HepG2 (cell line): ENCODE measurements around the gene FGF1. TPM values are rescaled to one million over a fixed set of nuclear protein-coding genes. Genes with fewer than 3 reads are reported as not detected.

Experiments
- ATAC-seq: fragments of 200-7000 bp; cut with Tn5 transposase; 3 replicates; pipeline ENCODE4 v1.9.1; 2020; ENCODE audit warnings: mild to moderate bottlenecking, moderate library complexity
- BruUV-seq: library from RNA; stranded (reverse); fragments of 400-500 nt; replicated peaks from 2 replicates; lab custom pipeline; 2021; lab: Mats Ljungman, UMichigan
- CTCF ChIA-PET: fragments of 300-600 bp; formaldehyde crosslinking; extraction: SDS; loops from one replicate; lab custom pipeline; 2021; ENCODE audit warnings: low total read pairs, inconsistent platforms, low intra/inter-chr PET ratio; lab: Yijun Ruan, JAX
- POLR2A ChIA-PET: fragments of 350-600 bp; sonication (Branson Sonifier 250); formaldehyde crosslinking; loops from one replicate; lab custom pipeline; 2020; ENCODE audit warnings: antibody characterized with exemption, inconsistent platforms; lab: Yijun Ruan, JAX
- DNase-seq: peaks from one replicate; pipeline ENCODE4 v3.0.0-alpha.2; 2015; ENCODE audit warnings: low spot score
- FAIRE-seq: peaks from 3 replicates; lab custom pipeline; 2011; peaks lifted over from hg19 to GRCh38; lab: Jason Lieb, UNC
- H2AFZ ChIP-seq: one replicate; pipeline ENCODE4 v1.6.1; 2011; ENCODE audit warnings: low read length, inconsistent platforms
- H3K27ac ChIP-seq: fragments of 300-600 bp; 3 replicates; pipeline ENCODE4 v1.8.0; 2011; ENCODE audit warnings: mixed run types, mild to moderate bottlenecking, mixed read lengths, low read length, inconsistent platforms; ENCODE audit not compliant: insufficient read depth; ENCODE audit errors: extremely low read length
- H3K27me3 ChIP-seq, 2 experiments: fragments of 200-600 bp in 1 of 2; 2 replicates in 1 of 2; 3 replicates in 1 of 2; pipeline versions ENCODE4 v1.6.0 to v1.8.0; 2011; ENCODE audit warnings: low read length in 2 of 2, mild to moderate bottlenecking in 2 of 2, moderate library complexity in 2 of 2, inconsistent platforms in 1 of 2; ENCODE audit not compliant: insufficient read depth in 2 of 2, control insufficient read depth in 1 of 2
- H3K36me3 ChIP-seq, 2 experiments: fragments of 200-600 bp in 1 of 2; replicated peaks in 1 of 2; 2 replicates in 1 of 2; 3 replicates in 1 of 2; pipeline versions ENCODE4 v1.5.1 to v1.8.0; 2011; ENCODE audit warnings: low read length in 2 of 2, inconsistent platforms in 1 of 2; ENCODE audit not compliant: insufficient read depth in 2 of 2, control insufficient read depth in 1 of 2
- H3K4me1 ChIP-seq: 2 replicates; pipeline ENCODE4 v1.5.1; 2012; ENCODE audit warnings: low read length, inconsistent platforms; ENCODE audit not compliant: insufficient read depth
- H3K4me2 ChIP-seq: 2 replicates; pipeline ENCODE4 v1.6.0; 2011; ENCODE audit warnings: low read depth, low read length, inconsistent platforms
- H3K4me3 ChIP-seq, 3 experiments: fragments of 200-600 bp in 1 of 3; sonication (generic), shearing (Covaris generic) in 1 of 3; replicated peaks in 1 of 3; 2 replicates each; pipeline ENCODE4 v1.5.1; 2011 to 2016; ENCODE audit warnings: low read length in 3 of 3, inconsistent platforms in 2 of 3, low read depth in 2 of 3, mild to moderate bottlenecking in 2 of 3, control low read depth in 1 of 3, mixed read lengths in 1 of 3; ENCODE audit not compliant: insufficient read depth in 1 of 3
- H3K79me2 ChIP-seq: one replicate; pipeline ENCODE4 v1.6.1; 2011; ENCODE audit warnings: low read length, inconsistent platforms; ENCODE audit not compliant: insufficient read depth
- H3K9ac ChIP-seq: 2 replicates; pipeline ENCODE4 v1.6.0; 2011; ENCODE audit warnings: mild to moderate bottlenecking, low read depth, low read length, inconsistent platforms; ENCODE audit not compliant: insufficient read depth
- H3K9me3 ChIP-seq: 2 replicates; pipeline ENCODE4 v1.5.1; 2012; ENCODE audit warnings: mild to moderate bottlenecking, low read length
- H4K20me1 ChIP-seq: 2 replicates; pipeline ENCODE4 v1.6.0; 2011; ENCODE audit warnings: inconsistent platforms, mild to moderate bottlenecking, low read length, moderate library complexity; ENCODE audit not compliant: insufficient read depth
- HOXA3 ChIP-seq: sonication (generic); formaldehyde crosslinking; IDR thresholded peaks from 2 replicates; pipeline ENCODE4 v1.5.0; 2020; ENCODE audit warnings: missing genetic modification reagents
- RBAK ChIP-seq: sonication (generic); formaldehyde crosslinking; IDR thresholded peaks from 2 replicates; pipeline ENCODE4 v1.5.1; 2020; ENCODE audit warnings: mild to moderate bottlenecking, missing genetic modification reagents
- ZBTB38 ChIP-seq: sonication (generic); formaldehyde crosslinking; IDR thresholded peaks from 2 replicates; pipeline ENCODE4 v1.5.1; 2020; ENCODE audit warnings: mild to moderate bottlenecking, missing genetic modification reagents
- ZSCAN22 ChIP-seq: sonication (generic); formaldehyde crosslinking; IDR thresholded peaks from 2 replicates; pipeline ENCODE4 v1.4.0; 2020; ENCODE audit warnings: mild to moderate bottlenecking, missing genetic modification reagents
- WGBS: methylation state at CpG from one replicate; pipeline ENCODE4 v1.1.6; 2017; ENCODE audit warnings: low lambda C conversion rate; 5-methylcytosine and 5-hydroxymethylcytosine counted together
- in situ Hi-C: cut with HindIII; loops from 2 replicates; pipeline ENCODE4 v1.10.0; 2017; ENCODE audit warnings: low pct_unique_long_range_greater_than_20kb; ENCODE audit not compliant: extremely low pct_ligation_motif_present
- intact Hi-C: fragments of 100-400 bp; cut with micrococcal nuclease; formaldehyde crosslinking; loops from one replicate; pipeline ENCODE4 v1.10.0; 2022; ENCODE audit not compliant: unreplicated experiment
- polyA plus RNA-seq, 8 experiments: library from polyadenylated mRNA; depleted of rRNA in 3 of 8; stranded (reverse) in 7 of 8; unstranded in 1 of 8; fragments of >200 nt; fragmentation: Illumina TruSeq in 4 of 8; extraction: Trizol in 4 of 8; gene quantifications; 2 replicates each; pipeline versions ENCODE4 v1.2.1 to v1.2.3, GENCODE V29; 2011 to 2016; ENCODE audit warnings: low read depth in 4 of 8, missing spikeins in 1 of 8, mixed read lengths in 1 of 8; ENCODE audit not compliant: insufficient read depth in 1 of 8
- total RNA-seq, 5 experiments: library from RNA; depleted of rRNA; stranded (reverse); fragments of >200 nt; fragmentation: Illumina TruSeq; extraction: Trizol; gene quantifications; 2 replicates each; pipeline ENCODE4 v1.2.3, GENCODE V29; 2016; ENCODE audit warnings: low read depth in 1 of 5
- TF ChIP-seq, protein P1 (sequence below): sonication (generic); formaldehyde crosslinking; IDR thresholded peaks from 2 replicates; pipeline ENCODE4 v1.4.0; 2020; ENCODE audit warnings: missing genetic modification reagents
- TF ChIP-seq, protein P2 (sequence below): sonication (generic); formaldehyde crosslinking; conservative IDR thresholded peaks from 2 replicates; pipeline ENCODE4 v1.4.0; 2020; ENCODE audit warnings: mild to moderate bottlenecking, missing genetic modification reagents, moderate library complexity
- TF ChIP-seq, protein P3 (sequence below): sonication (generic); formaldehyde crosslinking; IDR thresholded peaks from 2 replicates; pipeline ENCODE4 v1.4.0; 2020; ENCODE audit warnings: missing genetic modification reagents
- TF ChIP-seq, protein P4 (sequence below): sonication (generic); formaldehyde crosslinking; IDR thresholded peaks from 2 replicates; pipeline ENCODE4 v1.4.0; 2020; ENCODE audit warnings: mild to moderate bottlenecking, missing genetic modification reagents, borderline replicate concordance

The FGF1 gene
- total and polyA plus RNA-seq, 2 of the 13 experiments (the other 11 are each of a cell fraction or from before 2014, with no cell fraction given), result not detected

DNA sequence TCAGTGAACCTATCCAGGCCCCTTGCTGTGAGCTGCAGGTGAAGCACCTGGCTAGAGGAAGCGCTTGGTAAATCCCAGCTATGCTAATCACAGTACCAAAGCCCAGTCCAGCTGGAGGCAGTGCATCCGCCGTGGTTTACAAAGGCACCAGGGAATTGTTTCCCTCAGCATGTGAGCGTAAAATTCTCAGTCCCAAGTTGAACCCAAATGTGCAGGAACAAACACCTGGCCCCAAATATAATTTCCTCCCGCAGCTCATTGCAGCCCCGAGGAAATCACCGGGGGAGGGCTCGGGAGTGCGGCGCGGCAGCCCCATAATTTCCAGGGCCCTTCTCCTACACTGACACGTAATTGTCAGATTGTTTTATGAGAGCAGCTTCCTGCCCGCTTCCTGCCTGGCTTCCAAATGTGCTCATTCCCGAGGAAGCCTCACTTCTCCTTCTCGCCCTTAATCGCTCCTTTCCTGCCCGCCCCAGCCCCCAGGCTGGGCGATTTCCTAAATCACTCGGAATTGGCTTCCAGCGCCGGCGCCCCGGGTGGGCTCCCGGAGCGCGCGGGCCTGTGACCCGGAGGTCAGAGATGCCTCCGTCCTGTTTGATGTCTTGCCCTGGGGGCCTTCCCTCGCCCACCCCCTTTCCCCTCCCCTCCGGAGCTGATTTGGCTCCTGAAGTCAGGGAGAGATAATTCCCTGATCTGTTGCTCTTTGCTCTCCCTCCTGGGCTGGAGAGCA, 134.4 kb downstream of the FGF1 start:
- Histone ChIP-seq H3K9ac (0 out of 2 replicates have a peak overlapping the region, but pooled peaks have one; percentile 19), H3K36me3 (no peaks in the 10 kb centered on the region), H3K79me2 (no peaks in the 10 kb centered on the region), H4K20me1 (no peaks in the 10 kb centered on the region), H3K9me3 (no peaks in the 10 kb centered on the region), H3K4me1 (peaks cover 42% of the 10 kb centered on the region), H3K4me2 (peak overlapping the region; percentile 62), H3K4me3 (peak overlapping the region in 2 of 3 experiments; percentile 31 to 54; a peak in 4 of 6 replicates), H2AFZ (no peak overlapping the region), H3K27me3 (no peaks in the 10 kb centered on the region), H3K27ac (no peak overlapping the region)
- DNase-seq (no peak), FAIRE-seq (no peak), ATAC-seq (peak; percentile 49)
- BruUV-seq, result no TSS peak
- intact Hi-C loops, result no loop called here
- WGBS, result 23% methylated on average over 27 of the region's 31 CpGs
- CTCF ChIA-PET, result no interaction called here
- TF ChIP-seq ZSCAN22 (CRISPR knock-in tag) (no peak), ZBTB38 (CRISPR knock-in tag) (0 out of 2 replicates have a peak, but pooled peaks have one; percentile 19), RBAK (no peak), HOXA3 (0 out of 2 replicates have a peak, but pooled peaks have one; percentile 17)
- TF ChIP-seq, protein P1, sequence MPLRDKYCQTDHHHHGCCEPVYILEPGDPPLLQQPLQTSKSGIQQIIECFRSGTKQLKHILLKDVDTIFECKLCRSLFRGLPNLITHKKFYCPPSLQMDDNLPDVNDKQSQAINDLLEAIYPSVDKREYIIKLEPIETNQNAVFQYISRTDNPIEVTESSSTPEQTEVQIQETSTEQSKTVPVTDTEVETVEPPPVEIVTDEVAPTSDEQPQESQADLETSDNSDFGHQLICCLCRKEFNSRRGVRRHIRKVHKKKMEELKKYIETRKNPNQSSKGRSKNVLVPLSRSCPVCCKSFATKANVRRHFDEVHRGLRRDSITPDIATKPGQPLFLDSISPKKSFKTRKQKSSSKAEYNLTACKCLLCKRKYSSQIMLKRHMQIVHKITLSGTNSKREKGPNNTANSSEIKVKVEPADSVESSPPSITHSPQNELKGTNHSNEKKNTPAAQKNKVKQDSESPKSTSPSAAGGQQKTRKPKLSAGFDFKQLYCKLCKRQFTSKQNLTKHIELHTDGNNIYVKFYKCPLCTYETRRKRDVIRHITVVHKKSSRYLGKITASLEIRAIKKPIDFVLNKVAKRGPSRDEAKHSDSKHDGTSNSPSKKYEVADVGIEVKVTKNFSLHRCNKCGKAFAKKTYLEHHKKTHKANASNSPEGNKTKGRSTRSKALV (CRISPR knock-in tag), result no peak
- TF ChIP-seq, protein P2, sequence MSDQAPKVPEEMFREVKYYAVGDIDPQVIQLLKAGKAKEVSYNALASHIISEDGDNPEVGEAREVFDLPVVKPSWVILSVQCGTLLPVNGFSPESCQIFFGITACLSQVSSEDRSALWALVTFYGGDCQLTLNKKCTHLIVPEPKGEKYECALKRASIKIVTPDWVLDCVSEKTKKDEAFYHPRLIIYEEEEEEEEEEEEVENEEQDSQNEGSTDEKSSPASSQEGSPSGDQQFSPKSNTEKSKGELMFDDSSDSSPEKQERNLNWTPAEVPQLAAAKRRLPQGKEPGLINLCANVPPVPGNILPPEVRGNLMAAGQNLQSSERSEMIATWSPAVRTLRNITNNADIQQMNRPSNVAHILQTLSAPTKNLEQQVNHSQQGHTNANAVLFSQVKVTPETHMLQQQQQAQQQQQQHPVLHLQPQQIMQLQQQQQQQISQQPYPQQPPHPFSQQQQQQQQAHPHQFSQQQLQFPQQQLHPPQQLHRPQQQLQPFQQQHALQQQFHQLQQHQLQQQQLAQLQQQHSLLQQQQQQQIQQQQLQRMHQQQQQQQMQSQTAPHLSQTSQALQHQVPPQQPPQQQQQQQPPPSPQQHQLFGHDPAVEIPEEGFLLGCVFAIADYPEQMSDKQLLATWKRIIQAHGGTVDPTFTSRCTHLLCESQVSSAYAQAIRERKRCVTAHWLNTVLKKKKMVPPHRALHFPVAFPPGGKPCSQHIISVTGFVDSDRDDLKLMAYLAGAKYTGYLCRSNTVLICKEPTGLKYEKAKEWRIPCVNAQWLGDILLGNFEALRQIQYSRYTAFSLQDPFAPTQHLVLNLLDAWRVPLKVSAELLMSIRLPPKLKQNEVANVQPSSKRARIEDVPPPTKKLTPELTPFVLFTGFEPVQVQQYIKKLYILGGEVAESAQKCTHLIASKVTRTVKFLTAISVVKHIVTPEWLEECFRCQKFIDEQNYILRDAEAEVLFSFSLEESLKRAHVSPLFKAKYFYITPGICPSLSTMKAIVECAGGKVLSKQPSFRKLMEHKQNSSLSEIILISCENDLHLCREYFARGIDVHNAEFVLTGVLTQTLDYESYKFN (CRISPR knock-in tag), result no peak
- TF ChIP-seq, protein P3, sequence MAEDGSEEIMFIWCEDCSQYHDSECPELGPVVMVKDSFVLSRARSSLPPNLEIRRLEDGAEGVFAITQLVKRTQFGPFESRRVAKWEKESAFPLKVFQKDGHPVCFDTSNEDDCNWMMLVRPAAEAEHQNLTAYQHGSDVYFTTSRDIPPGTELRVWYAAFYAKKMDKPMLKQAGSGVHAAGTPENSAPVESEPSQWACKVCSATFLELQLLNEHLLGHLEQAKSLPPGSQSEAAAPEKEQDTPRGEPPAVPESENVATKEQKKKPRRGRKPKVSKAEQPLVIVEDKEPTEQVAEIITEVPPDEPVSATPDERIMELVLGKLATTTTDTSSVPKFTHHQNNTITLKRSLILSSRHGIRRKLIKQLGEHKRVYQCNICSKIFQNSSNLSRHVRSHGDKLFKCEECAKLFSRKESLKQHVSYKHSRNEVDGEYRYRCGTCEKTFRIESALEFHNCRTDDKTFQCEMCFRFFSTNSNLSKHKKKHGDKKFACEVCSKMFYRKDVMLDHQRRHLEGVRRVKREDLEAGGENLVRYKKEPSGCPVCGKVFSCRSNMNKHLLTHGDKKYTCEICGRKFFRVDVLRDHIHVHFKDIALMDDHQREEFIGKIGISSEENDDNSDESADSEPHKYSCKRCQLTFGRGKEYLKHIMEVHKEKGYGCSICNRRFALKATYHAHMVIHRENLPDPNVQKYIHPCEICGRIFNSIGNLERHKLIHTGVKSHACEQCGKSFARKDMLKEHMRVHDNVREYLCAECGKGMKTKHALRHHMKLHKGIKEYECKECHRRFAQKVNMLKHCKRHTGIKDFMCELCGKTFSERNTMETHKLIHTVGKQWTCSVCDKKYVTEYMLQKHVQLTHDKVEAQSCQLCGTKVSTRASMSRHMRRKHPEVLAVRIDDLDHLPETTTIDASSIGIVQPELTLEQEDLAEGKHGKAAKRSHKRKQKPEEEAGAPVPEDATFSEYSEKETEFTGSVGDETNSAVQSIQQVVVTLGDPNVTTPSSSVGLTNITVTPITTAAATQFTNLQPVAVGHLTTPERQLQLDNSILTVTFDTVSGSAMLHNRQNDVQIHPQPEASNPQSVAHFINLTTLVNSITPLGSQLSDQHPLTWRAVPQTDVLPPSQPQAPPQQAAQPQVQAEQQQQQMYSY (CRISPR knock-in tag), result peak; percentile 41; the same call in 1 of the 2 replicates
- TF ChIP-seq, protein P4, sequence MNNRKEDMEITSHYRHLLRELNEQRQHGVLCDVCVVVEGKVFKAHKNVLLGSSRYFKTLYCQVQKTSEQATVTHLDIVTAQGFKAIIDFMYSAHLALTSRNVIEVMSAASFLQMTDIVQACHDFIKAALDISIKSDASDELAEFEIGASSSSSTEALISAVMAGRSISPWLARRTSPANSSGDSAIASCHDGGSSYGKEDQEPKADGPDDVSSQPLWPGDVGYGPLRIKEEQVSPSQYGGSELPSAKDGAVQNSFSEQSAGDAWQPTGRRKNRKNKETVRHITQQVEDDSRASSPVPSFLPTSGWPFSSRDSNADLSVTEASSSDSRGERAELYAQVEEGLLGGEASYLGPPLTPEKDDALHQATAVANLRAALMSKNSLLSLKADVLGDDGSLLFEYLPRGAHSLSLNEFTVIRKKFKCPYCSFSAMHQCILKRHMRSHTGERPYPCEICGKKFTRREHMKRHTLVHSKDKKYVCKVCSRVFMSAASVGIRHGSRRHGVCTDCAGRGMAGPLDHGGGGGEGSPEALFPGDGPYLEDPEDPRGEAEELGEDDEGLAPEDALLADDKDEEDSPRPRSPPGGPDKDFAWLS (CRISPR knock-in tag), result no peak
- in situ Hi-C loops, result loop anchor here (25.0 kb wide), 1 partner anchor 564 kb away; no protein-coding TSS in a partner anchor
- POLR2A ChIA-PET, result no interaction called here
